ENCODE results near the gene ZNF174.

ZNF174 gene

GRCh38 chr16:3434373-3434772, 33.4 kb downstream of the ZNF174 start:
- H3K9ac ChIP-seq (ENCODE audit: low read length), result no peak overlapping the region
- no peaks in the 10 kb centered on the region for H3K79me2 ChIP-seq (ENCODE audit: insufficient read depth, low read length)
- H3K27ac ChIP-seq (ENCODE audit: low read depth, low read length, poor library complexity, severe bottlenecking), result no peak overlapping the region
- no peaks in the 10 kb centered on the region for H3F3A ChIP-seq (ENCODE audit: insufficient read depth, low read length)
- no peaks in the 10 kb centered on the region for H3K4me1 ChIP-seq (ENCODE audit: insufficient read depth, low read length, severe bottlenecking)
- TF ChIP-seq EZH2 (IDR thresholded peaks at IDR 0.05; ENCODE audit: borderline replicate concordance, low read length) (no peak), CTCF (IDR thresholded peaks at IDR 0.05; ENCODE audit: low read length) (no peak)
- no peaks in the 10 kb centered on the region for H4K20me1 ChIP-seq (ENCODE audit: insufficient read depth, low read length)
- no peaks in the 10 kb centered on the region for H3K9me2 ChIP-seq (ENCODE audit: low read depth, low read length)
- H3K36me3 ChIP-seq (ENCODE audit: insufficient read depth, low read length), result peaks cover 34% of the 10 kb centered on the region
- no peaks in the 10 kb centered on the region for H3K27me3 ChIP-seq (ENCODE audit: insufficient read depth, low read length)
- no peak overlapping the region for H2AFZ ChIP-seq (ENCODE audit: low read length)
- H3K4me3 ChIP-seq (ENCODE audit: low read depth, low read length, poor library complexity, severe bottlenecking), result no peak overlapping the region
- H3K4me2 ChIP-seq (ENCODE audit: low read length), result no peak overlapping the region
- peaks cover 9% of the 10 kb centered on the region; the same call in 1 of the 2 replicates for H3K9me3 ChIP-seq (ENCODE audit: low read length)

GRCh38 chr16:3439637-3440036, 38.6 kb downstream of the ZNF174 start:
- H3K9ac ChIP-seq (ENCODE audit: low read length), result no peak overlapping the region
- peaks cover 10% of the 10 kb centered on the region for H3K4me1 ChIP-seq (ENCODE audit: insufficient read depth, low read length, severe bottlenecking)
- H3F3A ChIP-seq (ENCODE audit: insufficient read depth, low read length), result no peaks in the 10 kb centered on the region
- no peak overlapping the region for H3K4me3 ChIP-seq (ENCODE audit: low read depth, low read length, poor library complexity, severe bottlenecking)
- H3K9me2 ChIP-seq (ENCODE audit: low read depth, low read length), result no peaks in the 10 kb centered on the region
- H3K36me3 ChIP-seq (ENCODE audit: insufficient read depth, low read length), result peaks cover 40% of the 10 kb centered on the region
- no peak for TF ChIP-seq EZH2 (IDR thresholded peaks at IDR 0.05; ENCODE audit: borderline replicate concordance, low read length)
- TF ChIP-seq CTCF (IDR thresholded peaks at IDR 0.05; ENCODE audit: low read length), result no peak
- no peaks in the 10 kb centered on the region for H4K20me1 ChIP-seq (ENCODE audit: insufficient read depth, low read length)
- no peaks in the 10 kb centered on the region; the same call in 1 of the 2 replicates for H3K27me3 ChIP-seq (ENCODE audit: insufficient read depth, low read length)
- H3K4me2 ChIP-seq (ENCODE audit: low read length), result no peak overlapping the region
- no peaks in the 10 kb centered on the region for H3K9me3 ChIP-seq (ENCODE audit: low read length)
- no peak overlapping the region for H2AFZ ChIP-seq (ENCODE audit: low read length)
- peaks cover 4% of the 10 kb centered on the region; the same call in 1 of the 2 replicates for H3K79me2 ChIP-seq (ENCODE audit: insufficient read depth, low read length)
- H3K27ac ChIP-seq (ENCODE audit: low read depth, low read length, poor library complexity, severe bottlenecking), result no peak overlapping the region

DNA sequence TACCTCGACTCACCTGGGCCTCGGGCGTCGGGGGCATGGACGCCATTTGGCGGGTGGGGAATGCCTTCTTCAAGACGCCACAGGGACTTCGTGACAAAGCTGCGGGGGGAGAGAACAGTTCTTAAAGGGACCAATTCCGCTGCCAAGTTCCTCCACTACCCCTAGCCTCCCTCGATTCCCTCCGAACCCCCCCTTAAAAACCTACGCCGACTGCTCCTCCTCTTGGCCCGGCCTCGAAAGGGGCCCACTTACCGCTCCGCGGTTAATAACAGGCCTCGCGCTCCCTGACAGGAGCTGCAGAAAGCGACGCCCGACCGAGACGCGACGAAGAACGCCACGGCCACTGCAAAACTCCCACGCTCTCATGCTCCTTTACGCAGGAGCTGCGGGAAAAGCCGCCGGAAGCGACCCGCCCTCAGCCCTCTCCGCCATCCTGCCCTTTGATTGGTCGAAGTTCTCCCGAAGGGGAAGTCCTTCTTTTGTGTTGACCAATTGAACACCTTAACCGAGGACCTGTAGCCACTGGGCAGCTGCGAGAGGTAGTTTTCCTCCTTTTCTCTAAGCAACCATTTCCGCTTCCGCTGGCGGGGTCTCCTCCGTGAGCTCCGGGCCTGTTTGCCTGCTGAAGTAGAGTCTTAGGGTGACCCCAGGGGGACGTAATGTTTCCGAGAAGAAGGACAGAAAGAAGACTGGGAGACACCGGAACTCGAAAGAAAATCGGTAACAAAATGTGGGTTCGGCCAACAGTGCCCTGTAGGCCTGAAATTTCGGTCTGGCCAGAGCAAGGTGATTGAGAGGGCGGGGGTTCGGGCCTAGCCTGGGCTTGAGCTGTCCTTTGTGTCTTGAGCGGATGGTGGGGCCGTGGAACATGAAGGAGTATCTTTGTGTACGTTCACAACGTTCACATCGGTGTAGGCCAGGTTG, 42.4 kb downstream of the ZNF174 start, which contains the start of the genes NAA60 and ZNF597:
Gene NAA60, plus strand, starts transcription at position 573 of the 924 bp plus-strand sequence. CDS start 32,548 bp downstream, outside the sequence.
Gene ZNF597, minus strand, starts transcription at position 397 of the 924 bp plus-strand sequence. Its CDS starts 351 bp downstream, at position 46.
- H3K79me2 ChIP-seq (ENCODE audit: insufficient read depth, low read length), result peaks cover 9% of the 10 kb centered on the region; the same call in 1 of the 2 replicates
- peak within 1 kb of the TSS; percentile 78 for H3K9ac ChIP-seq (ENCODE audit: low read length)
- H3K9me2 ChIP-seq (ENCODE audit: low read depth, low read length), result no peaks in the 10 kb centered on the region
- peaks cover 40% of the 10 kb centered on the region for H3K36me3 ChIP-seq (ENCODE audit: insufficient read depth, low read length)
- no peaks in the 10 kb centered on the region for H3K9me3 ChIP-seq (ENCODE audit: low read length)
- H3K27ac ChIP-seq (ENCODE audit: low read depth, low read length, poor library complexity, severe bottlenecking), result no peak within 1 kb of the TSS
- no peak for TF ChIP-seq EZH2 (IDR thresholded peaks at IDR 0.05; ENCODE audit: borderline replicate concordance, low read length)
- no peak for TF ChIP-seq CTCF (IDR thresholded peaks at IDR 0.05; ENCODE audit: low read length)
- no peak within 1 kb of the TSS for H2AFZ ChIP-seq (ENCODE audit: low read length)
- H3K4me2 ChIP-seq (ENCODE audit: low read length), result peak within 1 kb of the TSS; percentile 75
- no peaks in the 10 kb centered on the region; the same call in 1 of the 2 replicates for H3K27me3 ChIP-seq (ENCODE audit: insufficient read depth, low read length)
- H3F3A ChIP-seq (ENCODE audit: insufficient read depth, low read length), result no peaks in the 10 kb centered on the region
- peak within 1 kb of the TSS; percentile 86 for H3K4me3 ChIP-seq (ENCODE audit: low read depth, low read length, poor library complexity, severe bottlenecking)
- H3K4me1 ChIP-seq (ENCODE audit: insufficient read depth, low read length, severe bottlenecking), result peaks cover 13% of the 10 kb centered on the region
- H4K20me1 ChIP-seq (ENCODE audit: insufficient read depth, low read length), result no peaks in the 10 kb centered on the region
